Measurements from ENCODE around the gene HCN2.

HCN2 gene

GRCh38 chr19:594265-594870, 4.7 kb downstream of the HCN2 start:
- Histone ChIP-seq H4K12ac (ENCODE audit: low read depth, low read length) (no peak overlapping the region), H2AK5ac (ENCODE audit: low read length) (no peak overlapping the region), H3K4me2 (ENCODE audit: low read length) (no peak overlapping the region), H3K23ac (ENCODE audit: low read length) (no peak overlapping the region), H3K79me1 (ENCODE audit: low read length) (no peaks in the 10 kb centered on the region), H4K91ac (ENCODE audit: low read depth, low read length) (no peak overlapping the region), H2BK5ac (ENCODE audit: low read depth, low read length, poor library complexity) (no peak overlapping the region), H3K79me2 (ENCODE audit: control insufficient read depth, insufficient read depth, low read length, poor library complexity) (no peaks in the 10 kb centered on the region), H2AFZ (ENCODE audit: insufficient read depth, low read length, poor library complexity) (no peak overlapping the region), H3K36me3 (ENCODE audit: control insufficient read depth in 1 of 2, insufficient read depth in 2 of 2, low read length in 2 of 2) (no peaks in the 10 kb centered on the region), H3K27ac (ENCODE audit: low read depth, low read length) (no peak overlapping the region), H3K27me3 (ENCODE audit: insufficient read depth, low read length) (peaks cover 16% of the 10 kb centered on the region), H3K9ac (ENCODE audit: low read length) (no peak overlapping the region), H3K9me3 (ENCODE audit: insufficient read depth, low read depth, low read length) (peaks cover 5% of the 10 kb centered on the region), H3K4me1 (ENCODE audit: control insufficient read depth in 1 of 2, insufficient read depth in 2 of 2, low read length in 2 of 2) (peaks cover 0 to 1% of the 10 kb centered on the region in 2 experiments), H2BK120ac (ENCODE audit: insufficient read depth, low read length, poor library complexity) (no peak overlapping the region), H4K8ac (ENCODE audit: low read depth, low read length) (no peak overlapping the region), H3K14ac (ENCODE audit: low read length) (no peak overlapping the region), H3K4ac (ENCODE audit: low read depth, low read length) (no peak overlapping the region), H3K4me3 (ENCODE audit: low read depth, low read length) (no peak overlapping the region), H3K18ac (ENCODE audit: low read length) (no peak overlapping the region), H2BK12ac (ENCODE audit: low read length) (no peak overlapping the region)
- no CpG with 5 or more reads among the region's 24 CpGs for WGBS (ENCODE audit: extremely low coverage, insufficient coverage, insufficient read length)
- no peak for DNase-seq

- H2BK120ac ChIP-seq (ENCODE audit: insufficient read depth, low read length, poor library complexity), result no peak overlapping the region
- no peak for DNase-seq
- no peak overlapping the region for H3K23ac ChIP-seq (ENCODE audit: low read length)
- H2AFZ ChIP-seq (ENCODE audit: insufficient read depth, low read length, poor library complexity), result no peak overlapping the region
- H3K4me1 ChIP-seq (ENCODE audit: control insufficient read depth in 1 of 2, insufficient read depth in 2 of 2, low read length in 2 of 2), result no peaks in the 10 kb centered on the region
- no peak overlapping the region for H2BK12ac ChIP-seq (ENCODE audit: low read length)
- no peak overlapping the region for H3K27ac ChIP-seq (ENCODE audit: low read depth, low read length)
- H3K4ac ChIP-seq (ENCODE audit: low read depth, low read length), result no peak overlapping the region
- no peak overlapping the region for H4K91ac ChIP-seq (ENCODE audit: low read depth, low read length)
- no peaks in the 10 kb centered on the region for H3K79me1 ChIP-seq (ENCODE audit: low read length)
- H3K9ac ChIP-seq (ENCODE audit: low read length), result no peak overlapping the region
- no peak overlapping the region for H4K12ac ChIP-seq (ENCODE audit: low read depth, low read length)
- no peaks in the 10 kb centered on the region for H3K79me2 ChIP-seq (ENCODE audit: control insufficient read depth, insufficient read depth, low read length, poor library complexity)
- H3K36me3 ChIP-seq (ENCODE audit: control insufficient read depth in 1 of 2, insufficient read depth in 2 of 2, low read length in 2 of 2), result no peaks in the 10 kb centered on the region
- H3K27me3 ChIP-seq (ENCODE audit: insufficient read depth, low read length), result peaks cover 8% of the 10 kb centered on the region
- no peak overlapping the region for H3K4me3 ChIP-seq (ENCODE audit: low read depth, low read length)
- H3K4me2 ChIP-seq (ENCODE audit: low read length), result no peak overlapping the region
- no peak overlapping the region for H3K14ac ChIP-seq (ENCODE audit: low read length)
- no peak overlapping the region for H3K18ac ChIP-seq (ENCODE audit: low read length)
- no peak overlapping the region for H2AK5ac ChIP-seq (ENCODE audit: low read length)
- no CpG with 5 or more reads among the region's 42 CpGs for WGBS (ENCODE audit: extremely low coverage, insufficient coverage, insufficient read length)
- H2BK5ac ChIP-seq (ENCODE audit: low read depth, low read length, poor library complexity), result no peak overlapping the region
- no peak overlapping the region for H4K8ac ChIP-seq (ENCODE audit: low read depth, low read length)
- peaks cover 5% of the 10 kb centered on the region for H3K9me3 ChIP-seq (ENCODE audit: insufficient read depth, low read depth, low read length)
Measured at GRCh38 chr19:595326-596262, 5.9 kb downstream of the HCN2 start.

- no peaks in the 10 kb centered on the region for H3K79me2 ChIP-seq (ENCODE audit: control insufficient read depth, insufficient read depth, low read length, poor library complexity)
- H2BK12ac ChIP-seq (ENCODE audit: low read length), result no peak overlapping the region
- no CpG with 5 or more reads among the region's 16 CpGs for WGBS (ENCODE audit: extremely low coverage, insufficient coverage, insufficient read length)
- no peak overlapping the region for H4K12ac ChIP-seq (ENCODE audit: low read depth, low read length)
- H3K4ac ChIP-seq (ENCODE audit: low read depth, low read length), result no peak overlapping the region
- H3K9me3 ChIP-seq (ENCODE audit: insufficient read depth, low read depth, low read length), result peaks cover 4% of the 10 kb centered on the region
- H4K91ac ChIP-seq (ENCODE audit: low read depth, low read length), result no peak overlapping the region
- H2AK5ac ChIP-seq (ENCODE audit: low read length), result no peak overlapping the region
- no peak overlapping the region for H3K23ac ChIP-seq (ENCODE audit: low read length)
- no peak overlapping the region for H3K18ac ChIP-seq (ENCODE audit: low read length)
- H3K27me3 ChIP-seq (ENCODE audit: insufficient read depth, low read length), result peaks cover 2% of the 10 kb centered on the region
- H2AFZ ChIP-seq (ENCODE audit: insufficient read depth, low read length, poor library complexity), result no peak overlapping the region
- H3K14ac ChIP-seq (ENCODE audit: low read length), result no peak overlapping the region
- H3K4me2 ChIP-seq (ENCODE audit: low read length), result no peak overlapping the region
- no peaks in the 10 kb centered on the region for H3K79me1 ChIP-seq (ENCODE audit: low read length)
- H4K8ac ChIP-seq (ENCODE audit: low read depth, low read length), result no peak overlapping the region
- H2BK120ac ChIP-seq (ENCODE audit: insufficient read depth, low read length, poor library complexity), result no peak overlapping the region
- H3K4me3 ChIP-seq (ENCODE audit: low read depth, low read length), result no peak overlapping the region
- no peak overlapping the region for H2BK5ac ChIP-seq (ENCODE audit: low read depth, low read length, poor library complexity)
- no peaks in the 10 kb centered on the region for H3K4me1 ChIP-seq (ENCODE audit: control insufficient read depth in 1 of 2, insufficient read depth in 2 of 2, low read length in 2 of 2)
- no peak overlapping the region for H3K9ac ChIP-seq (ENCODE audit: low read length)
- H3K27ac ChIP-seq (ENCODE audit: low read depth, low read length), result no peak overlapping the region
- H3K36me3 ChIP-seq (ENCODE audit: control insufficient read depth in 1 of 2, insufficient read depth in 2 of 2, low read length in 2 of 2), result no peaks in the 10 kb centered on the region
- DNase-seq, result no peak
Measured at GRCh38 chr19:596263-596655, 6.6 kb downstream of the HCN2 start.

GRCh38 chr19:597406-598315, 8.0 kb downstream of the HCN2 start:
- Histone ChIP-seq H3K4me2 (ENCODE audit: low read length) (no peak overlapping the region), H3K23ac (ENCODE audit: low read length) (no peak overlapping the region), H3K18ac (ENCODE audit: low read length) (no peak overlapping the region), H4K91ac (ENCODE audit: low read depth, low read length) (no peak overlapping the region), H3K79me2 (ENCODE audit: control insufficient read depth, insufficient read depth, low read length, poor library complexity) (no peaks in the 10 kb centered on the region), H3K9ac (ENCODE audit: low read length) (no peak overlapping the region), H3K4me3 (ENCODE audit: low read depth, low read length) (no peak overlapping the region), H3K4me1 (ENCODE audit: control insufficient read depth in 1 of 2, insufficient read depth in 2 of 2, low read length in 2 of 2) (no peaks in the 10 kb centered on the region), H3K27me3 (ENCODE audit: insufficient read depth, low read length) (no peaks in the 10 kb centered on the region), H3K27ac (ENCODE audit: low read depth, low read length) (no peak overlapping the region), H2BK12ac (ENCODE audit: low read length) (no peak overlapping the region), H2AFZ (ENCODE audit: insufficient read depth, low read length, poor library complexity) (no peak overlapping the region), H3K4ac (ENCODE audit: low read depth, low read length) (no peak overlapping the region), H3K9me3 (ENCODE audit: insufficient read depth, low read depth, low read length) (peaks cover 3% of the 10 kb centered on the region), H2BK120ac (ENCODE audit: insufficient read depth, low read length, poor library complexity) (no peak overlapping the region), H2BK5ac (ENCODE audit: low read depth, low read length, poor library complexity) (no peak overlapping the region), H2AK5ac (ENCODE audit: low read length) (no peak overlapping the region), H4K8ac (ENCODE audit: low read depth, low read length) (no peak overlapping the region), H3K79me1 (ENCODE audit: low read length) (no peaks in the 10 kb centered on the region), H3K36me3 (ENCODE audit: control insufficient read depth in 1 of 2, insufficient read depth in 2 of 2, low read length in 2 of 2) (no peaks in the 10 kb centered on the region), H3K14ac (ENCODE audit: low read length) (no peak overlapping the region), H4K12ac (ENCODE audit: low read depth, low read length) (no peak overlapping the region)
- WGBS (ENCODE audit: extremely low coverage, insufficient coverage, insufficient read length), result no CpG with 5 or more reads among the region's 18 CpGs
- DNase-seq, result no peak

Data from trophoblast cell (in vitro differentiated cells and primary cell).